Stimulated activated CD4-positive, alpha-beta T cell treated with anti-CD3 and anti-CD28 coated beads, Interleukin-1b, Interleukin-23, amount 100 ng/mL, for 4 hours (primary cell): ENCODE measurements around the gene GNG12.

ENCODE experiments used
- DNase-seq, 2 donors: peaks; one replicate each; pipeline ENCODE4 v3.0.0-alpha.2; 2020; ENCODE audit warnings: low read depth in 2 of 2

The GNG12 gene

DNA sequence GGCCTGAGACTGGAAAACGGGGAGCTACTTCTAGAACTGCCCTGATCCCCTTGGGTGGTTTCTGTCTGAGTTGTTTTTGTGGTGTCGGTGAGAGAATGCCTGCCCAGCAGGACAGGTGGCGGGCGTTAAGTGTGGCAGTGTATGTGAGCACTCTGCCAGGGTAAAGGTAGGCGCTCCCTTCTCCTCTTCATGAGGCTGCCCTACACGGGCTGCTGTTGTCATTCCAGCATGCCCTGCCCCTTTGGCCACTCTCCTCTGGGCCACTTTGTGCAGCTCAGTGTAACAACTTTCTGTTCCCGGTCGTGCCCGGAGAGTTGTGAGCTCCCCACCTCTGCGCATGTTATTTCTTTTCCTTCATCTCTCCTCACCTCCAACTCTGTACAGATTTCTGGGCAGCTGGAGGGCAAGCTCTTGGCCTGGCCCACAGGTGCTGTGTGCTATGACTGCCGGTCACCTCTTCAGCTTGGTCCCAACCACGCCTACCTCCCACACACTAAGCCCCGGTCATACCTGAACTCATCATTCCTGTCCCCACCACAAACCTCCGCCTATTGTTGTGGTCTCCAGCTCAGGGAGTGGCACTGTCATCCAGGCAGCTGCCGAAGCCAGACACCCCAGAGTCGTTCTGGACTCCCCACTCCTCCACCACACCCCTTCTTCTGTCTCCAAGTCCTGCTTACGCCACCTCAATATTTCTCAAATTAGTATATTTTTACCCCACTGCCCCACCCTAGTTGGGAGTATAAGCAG is 79.3 kb downstream of the GNG12 start:
- DNase-seq, result no peak

DNA sequence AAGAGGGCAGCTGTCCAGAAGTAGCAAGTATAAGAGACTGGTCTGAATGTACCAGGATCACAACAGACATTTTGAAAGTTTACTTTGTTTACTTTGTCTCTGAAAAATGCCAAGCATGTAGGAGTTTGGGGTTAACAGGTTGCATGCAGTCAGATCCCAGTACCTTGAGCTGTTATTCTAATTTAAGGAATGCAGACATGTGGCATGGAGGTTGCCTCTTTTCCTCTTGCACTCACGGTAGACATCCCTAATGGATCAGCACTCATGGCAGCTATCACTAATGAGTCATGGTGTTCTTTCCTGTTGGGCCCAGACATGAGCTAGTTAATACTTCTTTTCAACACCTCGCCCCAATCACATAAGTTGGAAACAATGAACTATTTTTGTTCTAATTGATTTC is 81.0 kb downstream of the GNG12 start:
- no peak for DNase-seq

DNA sequence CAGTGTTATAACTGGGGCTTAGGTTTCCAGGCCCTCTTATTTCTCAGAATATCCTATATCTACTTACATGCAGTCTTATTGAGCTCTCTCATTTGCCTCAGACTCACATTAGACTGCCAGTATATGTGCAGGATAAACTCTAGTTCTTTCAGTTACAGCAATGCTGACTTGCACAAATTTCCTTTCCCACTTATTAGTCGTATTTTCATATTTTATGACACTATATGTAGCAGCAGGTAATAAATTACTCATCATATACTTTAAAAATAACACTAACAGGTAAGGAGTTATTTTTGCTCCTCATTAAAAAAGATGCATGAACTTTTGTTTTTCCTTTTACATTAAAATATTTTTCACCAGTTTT is 82.6 kb downstream of the GNG12 start:
- DNase-seq, result no peak

DNA sequence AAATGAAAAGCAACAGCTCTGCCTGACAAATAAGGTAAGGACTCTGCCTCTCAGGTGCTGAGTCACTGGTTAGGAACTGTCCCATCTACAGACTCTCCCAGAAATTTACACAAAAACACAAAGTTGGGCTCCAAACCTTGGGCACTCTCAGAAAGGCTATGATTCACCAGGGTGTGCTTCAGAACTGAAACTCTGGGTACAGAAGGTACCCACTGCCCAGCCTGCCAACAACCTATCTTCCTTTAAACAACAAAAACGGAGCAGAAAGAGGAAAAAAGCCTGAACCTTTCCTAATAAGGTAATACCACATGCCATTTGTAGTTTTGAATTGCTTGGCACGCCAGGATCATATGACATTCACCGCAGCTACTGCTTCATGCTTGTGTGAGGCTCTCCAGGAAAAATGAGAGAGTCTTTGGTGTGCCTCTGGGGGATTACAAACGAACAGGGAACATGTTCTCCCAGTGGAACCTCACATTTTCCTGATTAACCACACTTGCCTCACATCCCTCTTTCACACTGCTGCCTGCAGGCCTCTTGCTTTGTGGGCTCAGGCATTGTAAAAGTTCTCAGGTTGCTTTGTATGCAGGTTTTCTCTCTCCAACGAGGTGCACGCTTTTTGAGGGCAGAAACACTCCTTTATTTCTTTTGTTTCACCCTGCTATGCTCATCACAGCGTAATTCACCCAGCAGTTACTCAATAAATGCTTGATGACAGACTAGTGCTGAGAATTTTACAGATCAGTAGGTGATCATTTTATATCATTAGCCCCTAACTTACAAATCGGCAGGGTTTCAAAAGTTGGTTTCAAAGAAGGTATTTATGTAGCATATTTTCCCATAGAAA is 83.2 kb downstream of the GNG12 start:
- no peak for DNase-seq

DNA sequence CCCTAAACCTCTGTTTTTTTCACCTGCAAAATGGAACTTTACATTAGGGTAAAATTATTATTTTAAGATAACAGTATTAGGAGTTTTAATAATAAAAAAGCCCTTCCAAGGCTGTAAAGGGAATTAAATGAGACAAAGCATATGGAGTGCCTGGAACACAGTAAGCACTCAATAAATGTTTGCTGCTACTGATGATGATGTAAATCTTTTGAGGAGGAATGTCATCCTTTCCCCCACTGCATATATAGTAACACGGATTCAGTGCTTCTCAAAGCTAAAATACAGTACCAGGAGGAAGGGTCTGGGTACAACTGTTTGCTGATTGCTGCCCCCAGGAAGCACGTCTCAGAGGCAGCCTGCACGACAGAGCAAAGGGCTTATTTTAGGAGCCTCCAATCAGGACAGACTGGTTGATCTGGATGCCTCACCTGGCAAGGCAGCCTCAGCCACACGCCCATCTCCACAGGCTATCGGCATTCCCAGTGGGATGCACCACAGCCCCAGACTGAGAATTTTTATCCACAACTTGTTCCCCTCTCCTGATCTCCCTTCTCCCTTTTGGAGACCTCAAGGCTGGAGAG is 83.9 kb downstream of the GNG12 start:
- DNase-seq, result no peak

DNA sequence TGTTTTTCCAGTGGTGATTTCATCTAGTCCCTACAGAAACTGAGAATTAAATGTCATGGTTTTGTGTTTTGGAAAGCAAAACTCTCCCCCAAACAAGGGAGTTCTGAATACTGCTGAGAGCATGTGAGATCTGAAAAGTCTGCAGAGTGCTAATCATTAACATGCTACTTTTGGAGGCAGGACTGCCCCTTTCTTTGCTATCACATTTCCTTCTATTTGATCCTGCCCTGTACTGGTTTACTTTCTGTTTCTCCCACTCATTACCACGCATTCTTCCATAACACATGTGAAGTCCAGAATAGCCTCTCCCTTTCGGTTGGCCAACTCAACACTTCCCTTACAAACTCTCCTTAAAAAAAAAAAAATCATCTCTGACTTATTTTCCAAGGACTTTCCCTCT is 84.6 kb downstream of the GNG12 start:
- DNase-seq, result no peak

DNA sequence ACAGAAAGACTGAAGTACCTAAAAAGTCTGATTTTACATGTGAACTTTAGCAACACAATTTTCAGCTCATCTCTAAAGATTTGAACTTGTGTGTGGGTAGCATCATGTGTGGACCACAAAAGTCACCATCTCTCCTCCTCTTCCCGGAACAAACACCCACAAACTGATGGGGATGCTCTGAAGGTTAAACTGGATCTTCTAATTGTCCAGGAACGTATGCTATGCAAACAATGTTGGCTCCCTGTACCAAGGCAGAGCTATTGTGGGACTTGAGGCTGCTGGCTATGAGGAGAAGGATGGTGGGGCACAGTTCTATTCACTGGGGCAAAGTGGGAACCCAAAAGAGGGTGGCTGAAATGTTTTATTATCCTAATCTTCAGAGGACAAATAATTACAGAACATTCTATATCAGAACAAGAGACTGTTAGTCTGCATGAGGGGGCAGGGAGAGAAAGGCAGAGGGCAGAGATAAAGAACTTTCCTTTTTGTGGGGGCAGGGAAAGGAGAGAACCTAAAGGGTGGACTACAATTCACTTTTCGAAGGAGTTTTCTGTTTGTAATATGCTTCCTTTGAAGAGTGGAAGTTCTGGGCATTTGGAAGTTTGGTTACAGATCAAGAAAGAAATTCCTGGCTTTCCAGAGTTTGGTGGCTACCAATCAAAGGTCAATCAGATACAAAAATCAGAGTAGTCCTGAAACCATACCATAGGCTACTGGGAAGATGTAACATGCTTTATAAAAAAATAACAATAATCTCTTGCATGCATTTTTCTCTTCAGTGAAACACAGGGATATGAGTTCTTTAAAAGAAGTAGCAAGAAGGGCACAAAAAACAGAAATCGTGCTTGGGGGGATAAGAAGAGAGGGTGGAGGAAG is 85.4 kb downstream of the GNG12 start:
- DNase-seq, result no peak

DNA sequence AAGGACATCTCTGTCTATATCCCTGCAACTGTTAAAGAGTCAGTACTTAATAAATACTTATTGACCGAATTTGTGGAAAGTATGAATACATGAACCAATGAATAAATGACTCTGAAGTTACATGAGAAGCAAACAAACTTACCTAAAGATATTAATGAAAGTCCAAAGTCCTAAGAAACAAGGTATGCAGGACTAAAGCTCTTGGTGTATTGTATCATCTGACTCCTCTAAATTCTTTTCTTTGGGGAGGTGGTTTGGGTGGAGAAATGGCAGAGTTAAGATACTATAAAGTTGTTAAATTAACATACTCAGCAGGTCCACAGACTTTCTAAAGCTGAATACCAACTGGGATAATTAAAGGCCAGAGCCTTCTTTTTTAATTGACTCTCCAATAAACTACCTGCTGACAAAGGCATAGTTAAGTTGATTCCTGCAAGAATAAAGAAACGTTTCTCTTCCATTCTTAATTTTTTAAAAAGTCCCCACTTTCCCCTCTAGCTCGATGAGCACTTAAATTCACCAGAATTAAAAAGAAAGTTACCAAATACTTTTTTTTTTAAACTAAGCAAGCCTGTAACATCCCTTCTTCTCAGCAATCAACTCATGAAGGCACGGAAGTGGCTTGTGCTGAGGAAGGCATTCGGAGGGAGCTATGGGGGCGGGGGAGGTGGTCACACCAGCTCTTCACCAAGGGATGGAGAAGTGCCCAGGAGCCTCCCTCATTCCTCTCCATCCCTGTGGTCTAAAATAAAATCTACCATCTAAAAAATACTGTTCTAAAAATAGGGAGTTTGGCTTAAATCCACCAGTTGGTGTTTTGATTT is 87.2 kb downstream of the GNG12 start:
- DNase-seq, result no peak

DNA sequence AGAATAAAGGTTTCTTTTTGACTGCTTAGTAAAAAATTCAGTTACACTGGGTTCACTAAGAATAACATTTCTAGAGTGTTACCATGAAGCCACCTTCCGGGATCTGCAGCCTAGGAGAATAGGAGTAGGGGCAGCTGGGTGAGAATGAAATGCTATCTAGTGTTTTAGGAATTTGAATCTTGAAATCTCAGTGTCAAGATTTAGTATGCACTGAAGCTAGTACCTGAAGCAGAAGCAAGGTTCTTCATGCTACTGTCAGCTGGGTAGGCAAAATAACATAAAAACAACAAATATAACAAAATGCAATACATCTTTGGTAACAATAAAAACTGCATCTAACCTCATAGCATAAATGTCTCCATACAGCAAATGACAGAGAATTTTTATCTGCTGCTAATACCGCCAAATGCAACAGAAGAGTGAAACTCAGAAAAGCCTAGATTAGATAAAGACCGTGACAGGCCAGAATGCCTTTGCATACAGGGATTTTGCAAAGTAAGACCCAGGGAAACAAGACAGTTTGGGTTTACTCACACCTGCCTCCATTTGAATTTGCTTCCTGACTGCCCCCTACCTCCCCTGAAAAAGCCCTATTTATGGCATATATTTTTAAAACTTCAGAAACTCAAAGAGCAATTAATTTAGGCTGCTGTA is 90.1 kb downstream of the GNG12 start:
- no peak for DNase-seq

DNA sequence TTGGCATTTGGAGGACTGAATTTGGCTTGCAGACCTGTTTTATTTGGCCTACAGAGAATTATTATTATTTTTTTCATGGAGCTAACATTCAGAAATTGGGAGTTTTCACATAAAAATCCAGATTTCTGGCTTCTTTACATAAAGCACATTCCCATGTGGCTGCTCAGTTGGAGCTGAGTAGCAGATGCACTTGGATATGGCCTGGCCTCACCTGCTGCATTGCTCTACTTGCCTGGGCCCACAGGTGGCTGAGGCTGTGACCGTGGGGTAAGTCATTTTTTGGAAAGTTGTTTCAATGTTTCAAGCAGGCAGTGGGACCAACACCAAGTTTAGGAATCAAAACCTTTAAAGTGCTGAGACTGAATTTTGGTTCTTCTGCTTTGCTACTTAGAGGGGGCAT is 91.5 kb downstream of the GNG12 start:
- no peak for DNase-seq

DNA sequence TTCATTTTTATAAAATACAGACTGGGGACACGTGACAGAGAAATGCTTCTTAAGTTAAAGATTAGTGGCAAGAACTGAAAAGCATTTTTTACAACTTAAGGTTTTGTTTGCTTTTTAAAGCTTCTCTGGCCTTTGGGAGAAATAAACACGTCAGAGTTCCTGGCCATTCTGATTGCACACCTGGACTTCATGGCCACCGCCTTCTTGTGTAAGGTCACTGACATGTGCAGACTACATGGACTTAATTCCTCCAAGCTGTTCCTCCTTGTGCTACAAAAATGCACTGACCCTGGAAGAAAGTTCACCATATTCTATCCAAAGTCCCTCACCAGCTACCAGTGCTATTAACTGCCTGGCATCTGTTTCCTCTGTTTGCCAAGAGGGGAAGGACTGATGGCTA is 92.1 kb downstream of the GNG12 start:
- DNase-seq, result no peak

DNA sequence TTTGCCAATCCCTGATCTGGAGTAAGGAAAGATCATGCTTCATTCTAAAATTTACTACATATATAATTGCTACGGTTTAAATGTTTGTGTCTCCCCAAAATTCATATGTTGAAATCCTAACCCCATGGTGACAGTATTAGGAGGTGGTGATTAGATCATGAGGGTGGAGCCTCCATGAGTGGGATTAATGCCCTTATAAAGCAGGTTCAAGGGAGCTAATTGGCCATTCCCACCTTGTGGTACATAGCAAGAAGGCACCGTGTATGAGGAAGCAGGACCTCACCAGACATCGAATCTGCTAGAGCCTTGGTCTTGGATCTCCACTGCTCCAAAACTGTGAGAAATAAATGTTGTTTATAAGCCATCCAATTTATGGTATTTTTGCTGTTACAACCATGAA is 92.7 kb downstream of the GNG12 start:
- no peak for DNase-seq

DNA sequence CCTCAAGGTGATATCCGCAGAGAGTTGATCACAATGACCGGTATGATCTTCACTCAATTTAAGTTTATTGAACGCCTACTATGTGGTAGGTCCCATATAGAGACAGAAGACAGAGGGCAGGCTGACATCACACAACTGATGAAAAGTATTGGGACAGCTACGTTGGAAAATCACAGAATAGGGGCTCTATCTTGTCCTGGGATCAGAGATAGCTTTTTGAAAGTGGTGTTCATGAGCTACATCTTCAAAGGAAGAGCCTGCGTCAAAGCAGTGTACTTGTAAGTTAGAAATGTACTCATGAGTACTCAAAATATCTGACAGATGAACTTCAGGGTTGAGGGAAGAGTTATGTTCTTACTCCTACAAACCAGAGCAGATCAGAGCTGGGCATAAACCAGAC is 93.9 kb downstream of the GNG12 start:
- no peak for DNase-seq

DNA sequence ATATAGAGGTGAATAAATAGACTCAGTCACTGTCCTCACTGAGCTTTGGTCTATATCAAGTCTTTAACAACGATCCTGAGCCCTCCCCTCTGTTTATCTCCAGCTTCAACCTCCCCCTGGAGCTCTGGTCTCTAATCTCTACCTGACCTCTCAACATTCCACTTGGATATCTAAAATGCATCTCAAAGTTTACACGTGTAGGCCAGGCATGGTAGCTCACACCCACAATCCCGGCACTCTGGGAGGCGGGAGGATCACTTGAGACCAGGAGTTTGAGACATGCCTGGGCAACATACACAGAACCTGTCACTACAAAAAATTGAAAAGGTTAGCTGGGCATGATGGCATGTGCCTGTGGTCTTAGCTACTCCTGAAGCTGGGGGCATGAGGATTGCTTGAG is 94.9 kb downstream of the GNG12 start:
- DNase-seq, result no peak

DNA sequence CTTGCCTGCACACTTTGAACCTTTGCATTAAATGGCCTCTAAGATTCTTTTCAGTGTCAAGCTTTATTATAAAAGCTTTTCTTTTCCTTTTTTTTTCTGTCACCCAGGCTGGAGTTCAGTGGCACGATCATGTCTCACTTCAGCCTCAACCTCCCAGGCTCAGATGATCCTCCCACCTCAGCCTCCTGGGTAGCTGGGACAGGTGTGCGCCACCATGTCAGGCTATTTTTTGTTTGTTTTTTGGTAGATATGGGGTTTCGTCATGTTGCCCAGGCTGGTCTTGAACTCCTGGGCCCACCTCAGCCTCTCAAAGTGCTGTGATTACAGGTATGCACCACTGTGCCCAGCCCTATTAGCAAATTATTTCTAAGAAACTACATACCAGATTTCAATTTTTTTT is 95.4 kb downstream of the GNG12 start:
- DNase-seq, result no peak

DNA sequence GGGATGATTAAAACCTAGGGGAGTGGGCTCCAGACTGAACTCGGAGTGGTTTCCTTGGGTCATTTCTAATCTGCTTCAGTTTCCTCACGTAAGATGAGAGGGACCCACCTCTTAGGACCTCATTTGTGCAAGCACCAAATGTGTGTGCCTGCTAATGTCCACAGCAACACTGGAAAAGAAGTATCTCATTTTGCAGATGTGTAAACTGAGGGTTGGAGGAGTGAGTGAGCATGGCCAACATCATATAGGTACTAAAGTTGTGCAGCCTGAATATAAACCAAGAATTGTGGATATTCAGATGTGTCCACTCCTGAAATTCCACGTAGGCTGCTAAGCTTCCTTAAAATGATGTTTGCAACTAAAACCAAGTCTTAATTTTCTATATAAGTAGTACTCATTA is 96.5 kb downstream of the GNG12 start:
- no peak for DNase-seq

DNA sequence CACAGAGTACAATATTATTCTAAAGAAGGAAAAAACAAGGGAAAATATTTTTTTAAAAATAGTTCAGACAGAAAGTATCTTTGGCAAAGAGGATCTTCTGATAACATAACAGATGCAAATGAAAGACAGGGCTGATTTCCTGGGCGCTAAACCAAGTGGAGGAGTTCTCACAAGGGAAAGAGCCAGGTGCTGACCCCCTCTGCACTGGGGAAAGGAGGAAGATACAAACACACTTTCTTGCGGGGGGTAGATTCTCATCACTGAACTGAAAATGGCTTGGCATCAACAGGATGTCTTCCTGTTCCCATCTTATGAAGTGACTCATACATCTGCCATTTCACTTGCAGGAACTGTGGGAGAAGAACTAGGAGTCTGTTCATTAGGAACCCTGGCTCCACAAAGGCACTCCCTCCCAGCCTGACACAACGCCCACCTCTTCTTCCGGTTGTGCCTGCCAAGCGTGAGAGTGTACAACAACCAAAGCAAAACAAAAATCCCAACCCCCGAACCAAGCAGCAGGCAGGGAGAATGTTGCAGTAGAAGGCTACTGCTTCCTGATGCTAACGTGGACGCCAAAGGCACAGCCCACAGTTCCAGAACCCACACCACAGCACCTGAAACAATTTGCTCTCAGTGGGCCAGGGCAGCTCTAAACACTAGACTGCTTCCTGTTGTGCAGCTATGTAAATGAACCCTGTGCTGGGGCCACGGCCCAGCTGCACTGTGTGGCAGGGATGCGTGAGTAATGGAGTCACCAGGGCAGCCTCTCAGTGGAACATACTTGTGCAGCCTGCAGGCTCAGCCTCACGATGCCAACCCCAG is 97.2 kb downstream of the GNG12 start:
- DNase-seq, result peak in 1 of 2 donors; percentile 4

DNA sequence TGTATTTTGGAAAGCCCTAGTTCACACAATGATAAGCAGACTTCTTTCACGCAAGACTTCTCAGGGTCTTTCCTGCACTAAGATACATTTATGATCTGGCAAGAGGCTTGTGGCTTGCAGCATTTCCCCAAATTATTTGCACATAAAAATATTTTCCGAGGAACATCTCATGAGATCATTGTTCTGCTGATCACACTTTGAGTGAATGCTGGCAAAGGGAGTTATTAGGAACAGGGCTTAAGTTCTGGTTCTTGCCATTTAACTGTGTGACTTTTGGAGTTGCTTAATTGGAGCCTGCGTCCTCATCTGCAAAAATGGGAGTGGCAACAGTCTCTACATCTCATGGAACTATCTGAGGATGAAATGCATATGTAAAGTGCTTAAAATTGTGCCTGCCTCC is 98.1 kb downstream of the GNG12 start:
- DNase-seq, result no peak

DNA sequence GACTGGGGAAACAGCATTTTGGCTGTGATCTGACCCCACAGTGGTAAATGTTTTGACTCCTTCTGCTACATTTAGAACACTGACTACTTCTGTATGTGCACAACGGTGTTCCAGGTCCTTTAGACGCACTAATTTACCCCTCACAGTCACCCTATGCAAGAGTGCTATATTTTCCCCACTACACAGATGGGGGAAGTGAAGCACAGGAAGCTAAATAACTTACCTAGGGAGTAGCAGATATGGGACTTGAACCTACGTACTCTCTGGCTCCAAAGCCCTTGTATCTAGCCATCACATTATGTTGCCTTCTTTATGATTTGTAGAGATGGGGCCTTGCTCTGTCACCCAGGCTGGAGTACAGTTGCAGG is 99.0 kb downstream of the GNG12 start:
- DNase-seq, result no peak
